ENCODE data around the gene ZBTB40. TPM values are rescaled to one million over a fixed set of nuclear protein-coding genes. Genes with fewer than 3 reads are reported as not detected.

The ZBTB40 gene
- total RNA-seq, 1 experiment from 2014 or later = 11.4 TPM

Other genes with a start within 250 kb of the ZBTB40 start
- not detected in 2 replicates for gene EPHA8, start 111.6 kb downstream of the ZBTB40 start, total RNA-seq (2014; rRNA removed; shearing (Covaris generic))
- not detected in 2 replicates for gene C1QA, start 184.8 kb downstream of the ZBTB40 start, total RNA-seq (2014; rRNA removed; shearing (Covaris generic))
- gene C1QC, start 191.8 kb downstream of the ZBTB40 start, total RNA-seq (2014; rRNA removed; shearing (Covaris generic)) = not detected in 2 replicates
- gene C1QB, start 201.4 kb downstream of the ZBTB40 start, total RNA-seq (2014; rRNA removed; shearing (Covaris generic)) = not detected in 2 replicates